GM21786 (cell line): ENCODE data around the gene PIP.
"Not testable (repeated sequence)": the region's sequence is repeated elsewhere in the genome, so short reads cannot be mapped to it uniquely, and the experiment has no call there.

ENCODE experiments used
- ATAC-seq: cut with Tn5 transposase; IDR thresholded peaks from one replicate; pipeline ENCODE4 v1.9.1; 2021; ENCODE audit not compliant: unreplicated experiment

PIP gene

GRCh38 chr7:143176128-143176527, 44.3 kb downstream of the PIP start:
- no peak for ATAC-seq

GRCh38 chr7:143177374-143178119, 45.7 kb downstream of the PIP start:
- ATAC-seq, result no peak

GRCh38 chr7:143180771-143181170, 48.9 kb downstream of the PIP start:
- not testable (repeated sequence) for ATAC-seq

GRCh38 chr7:143181349-143181748, 49.5 kb downstream of the PIP start:
- no peak for ATAC-seq

GRCh38 chr7:143183024-143183423, 51.1 kb downstream of the PIP start, which contains the start of gene TAS2R39:
Gene TAS2R39 (plus strand): TSS chr7:143183419. CDS start chr7:143183419, 0 bp downstream.
- ATAC-seq, result no peak

GRCh38 chr7:143185551-143185950, 53.7 kb downstream of the PIP start:
- no peak for ATAC-seq

GRCh38 chr7:143188994-143189393, 57.1 kb downstream of the PIP start:
- ATAC-seq, result no peak
